AG04449 (cell line): ENCODE results near the gene CERT1.
"Not testable (repeated sequence)": the region's sequence is repeated elsewhere in the genome, so short reads cannot be mapped to it uniquely, and the experiment has no call there.

Source experiments
- CTCF ChIA-PET: fragments of 350-600 bp; formaldehyde crosslinking; extraction: SDS; loops from one replicate; lab custom pipeline; 2021; ENCODE audit warnings: antibody characterized with exemption; lab: Yijun Ruan, JAX
- POLR2A ChIA-PET: fragments of 400-600, 350-600 bp; formaldehyde crosslinking; extraction: SDS; loops from one replicate; lab custom pipeline; 2020; ENCODE audit warnings: antibody characterized with exemption, inconsistent platforms; lab: Yijun Ruan, JAX
- DNase-seq: peaks from one replicate; pipeline ENCODE4 v3.0.0-alpha.2; 2010; ENCODE audit warnings: low read depth, low spot score
- H3K4me3 ChIP-seq: 2 replicates; pipeline ENCODE4 v1.5.1; 2011; ENCODE audit warnings: low read depth, mild to moderate bottlenecking, control low read depth, low read length
- TF ChIP-seq, protein P1 (sequence below): IDR thresholded peaks from one replicate; pipeline ENCODE4 v1.5.1; 2011; ENCODE audit warnings: mild to moderate bottlenecking, moderate library complexity, low read length, control low read depth, inconsistent platforms; ENCODE audit not compliant: insufficient read depth; ENCODE audit errors: missing control alignments

CERT1 gene

GRCh38 chr5:75496026-75496425 is 15.4 kb downstream of the CERT1 start:
- H3K4me3 ChIP-seq, result no peak overlapping the region
- POLR2A ChIA-PET, result no interaction called here
- no peak for DNase-seq
- TF ChIP-seq, protein P1, sequence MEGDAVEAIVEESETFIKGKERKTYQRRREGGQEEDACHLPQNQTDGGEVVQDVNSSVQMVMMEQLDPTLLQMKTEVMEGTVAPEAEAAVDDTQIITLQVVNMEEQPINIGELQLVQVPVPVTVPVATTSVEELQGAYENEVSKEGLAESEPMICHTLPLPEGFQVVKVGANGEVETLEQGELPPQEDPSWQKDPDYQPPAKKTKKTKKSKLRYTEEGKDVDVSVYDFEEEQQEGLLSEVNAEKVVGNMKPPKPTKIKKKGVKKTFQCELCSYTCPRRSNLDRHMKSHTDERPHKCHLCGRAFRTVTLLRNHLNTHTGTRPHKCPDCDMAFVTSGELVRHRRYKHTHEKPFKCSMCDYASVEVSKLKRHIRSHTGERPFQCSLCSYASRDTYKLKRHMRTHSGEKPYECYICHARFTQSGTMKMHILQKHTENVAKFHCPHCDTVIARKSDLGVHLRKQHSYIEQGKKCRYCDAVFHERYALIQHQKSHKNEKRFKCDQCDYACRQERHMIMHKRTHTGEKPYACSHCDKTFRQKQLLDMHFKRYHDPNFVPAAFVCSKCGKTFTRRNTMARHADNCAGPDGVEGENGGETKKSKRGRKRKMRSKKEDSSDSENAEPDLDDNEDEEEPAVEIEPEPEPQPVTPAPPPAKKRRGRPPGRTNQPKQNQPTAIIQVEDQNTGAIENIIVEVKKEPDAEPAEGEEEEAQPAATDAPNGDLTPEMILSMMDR, result no peak
- CTCF ChIA-PET, result no interaction called here

- H3K4me3 ChIP-seq, result no peak overlapping the region
- ChIA-PET CTCF (no interaction called here), POLR2A (no interaction called here)
- TF ChIP-seq, protein P1, result no peak
- no peak for DNase-seq
Measured at GRCh38 chr5:75491621-75492020, 19.8 kb downstream of the CERT1 start.

- CTCF ChIA-PET, POLR2A ChIA-PET, DNase-seq, H3K4me3 ChIP-seq: not testable (repeated sequence)
Measured at GRCh38 chr5:75489847-75490246, 21.6 kb downstream of the CERT1 start.

DNA sequence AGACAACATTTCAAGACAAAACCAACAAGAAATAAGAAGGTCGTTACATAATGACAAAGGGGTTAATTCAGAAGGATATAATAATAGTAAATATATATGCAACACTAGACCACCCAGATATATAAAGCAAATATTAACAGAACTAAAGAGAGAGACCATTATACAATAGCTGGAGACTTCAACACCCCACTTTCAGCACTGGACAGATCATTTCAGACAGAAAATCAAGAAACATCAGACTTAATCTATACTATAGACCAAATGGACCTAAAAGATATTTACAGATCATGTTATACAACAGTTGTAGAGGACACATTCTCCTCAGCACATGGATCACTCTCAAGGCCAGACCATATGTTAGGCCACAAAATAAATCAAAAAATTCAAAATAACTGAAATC is 26.8 kb downstream of the CERT1 start:
- POLR2A ChIA-PET, result no interaction called here
- TF ChIP-seq, protein P1, result no peak
- H3K4me3 ChIP-seq, result no peak overlapping the region
- CTCF ChIA-PET, result no interaction called here
- DNase-seq, result no peak

GRCh38 chr5:75482482-75482881 is 28.9 kb downstream of the CERT1 start:
- no peak overlapping the region for H3K4me3 ChIP-seq
- DNase-seq, result no peak
- ChIA-PET POLR2A (no interaction called here), CTCF (no interaction called here)
- TF ChIP-seq, protein P1, result no peak

DNA sequence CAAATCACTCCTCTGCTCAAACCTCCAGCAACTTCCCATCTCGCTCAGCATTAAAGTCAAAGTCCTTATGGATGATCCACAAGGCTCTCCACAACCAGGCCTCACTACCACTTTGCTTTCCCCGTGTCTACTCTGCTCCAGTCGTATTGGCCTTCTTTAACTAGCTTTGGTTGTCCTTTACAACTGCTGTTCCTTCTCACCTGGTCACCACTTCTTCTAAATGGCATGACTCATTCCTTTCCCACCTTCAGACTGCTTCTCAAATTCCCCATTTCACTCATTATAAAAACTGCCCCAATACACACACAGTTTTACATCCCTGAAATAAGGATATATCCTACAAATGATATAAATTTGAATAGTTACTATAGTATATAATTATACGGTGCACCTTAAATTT is 30.4 kb downstream of the CERT1 start:
- no peak overlapping the region for H3K4me3 ChIP-seq
- ChIA-PET CTCF (no interaction called here), POLR2A (no interaction called here)
- DNase-seq, result no peak
- TF ChIP-seq, protein P1, result no peak

GRCh38 chr5:75475364-75475763 is 36.1 kb downstream of the CERT1 start:
- ChIA-PET POLR2A (no interaction called here), CTCF (no interaction called here)
- H3K4me3 ChIP-seq, result no peak overlapping the region
- TF ChIP-seq, protein P1, result no peak
- no peak for DNase-seq
